Gastroesophageal sphincter (tissue), 3 donors: ENCODE measurements around the gene PARD3B.

ENCODE experiments used
- CTCF ChIP-seq, 4 experiments: fragments of 200-600 bp in 2 of 4; fragments of 450-650 bp in 2 of 4; sonication (generic) in 1 of 4; IDR thresholded peaks; one replicate each; pipeline ENCODE4 v1.5.1; 2017 to 2019; ENCODE audit warnings: antibody characterized with exemption in 4 of 4, mild to moderate bottlenecking in 2 of 4, moderate library complexity in 2 of 4
- EP300 ChIP-seq: sonication (generic); formaldehyde crosslinking; IDR thresholded peaks from one replicate; pipeline ENCODE4 v1.6.1; 2017; ENCODE audit warnings: antibody characterized with exemption, mild to moderate bottlenecking
- POLR2AphosphoS5 ChIP-seq: sonication (generic); formaldehyde crosslinking; IDR thresholded peaks from one replicate; pipeline ENCODE4 v1.6.1; 2017; ENCODE audit warnings: antibody characterized with exemption

GRCh38 chr2:205078762-205079161 is 533.5 kb downstream of the PARD3B start:
- TF ChIP-seq CTCF (IDR thresholded peaks at IDR 0.05) (no peak), EP300 (no peak), POLR2AphosphoS5 (no peak)
